Lower lobe of right lung (tissue), 2 donors: ENCODE data around the gene EIF4G1. TPM values are rescaled to one million over a fixed set of nuclear protein-coding genes. Genes with fewer than 3 reads are reported as not detected.
A peak's percentile ranks its signal among the peaks of the same experiment; 100 is the strongest.

Experiments used
- ATAC-seq, 2 donors: fragments of 200-7000 bp; cut with Tn5 transposase; one replicate each; pipeline ENCODE4 v1.9.1; 2020 to 2022; ENCODE audit warnings: mild to moderate bottlenecking in 2 of 2, moderate library complexity in 2 of 2
- DNase-seq: peaks from one replicate; pipeline ENCODE4 v3.0.0-alpha.2; 2020
- H3K27ac ChIP-seq: fragments of 200-600 bp; one replicate; pipeline ENCODE4 v1.8.0; 2022
- H3K27me3 ChIP-seq: fragments of 200-600 bp; one replicate; pipeline ENCODE4 v1.8.0; 2022; ENCODE audit warnings: low read depth
- H3K36me3 ChIP-seq: fragments of 200-600 bp; one replicate; pipeline ENCODE4 v1.8.0; 2022; ENCODE audit warnings: mild to moderate bottlenecking
- H3K4me1 ChIP-seq: fragments of 200-600 bp; one replicate; pipeline ENCODE4 v1.8.0; 2022
- H3K4me3 ChIP-seq: fragments of 200-600 bp; one replicate; pipeline ENCODE4 v1.8.0; 2022; ENCODE audit warnings: mild to moderate bottlenecking
- H3K9me3 ChIP-seq: fragments of 200-600 bp; one replicate; pipeline ENCODE4 v1.8.0; 2022
- intact Hi-C: fragments of 100-400 bp; cut with DNase I; formaldehyde crosslinking; loops from one replicate; pipeline ENCODE4 v1.11.0; 2022
- total RNA-seq: library from RNA; stranded (reverse); fragmentation: NEBNext Ultra II Directional; extraction: Animal tissue kit (Norgen Biotek cat#: 25700); gene quantifications from one replicate; pipeline ENCODE4 v1.2.1, GENCODE V29; 2021
- TF ChIP-seq, protein P1 (sequence below): fragments of 200-600 bp; IDR thresholded peaks from one replicate; pipeline ENCODE4 v1.8.0; 2022; ENCODE audit warnings: antibody characterized with exemption, mild to moderate bottlenecking
- donor health status: DM: no; HTN: yes; CAD: no; lungs with severe emphysema.

EIF4G1 gene
- total RNA-seq, 1 donor from 2014 or later, result 271 TPM

DNA sequence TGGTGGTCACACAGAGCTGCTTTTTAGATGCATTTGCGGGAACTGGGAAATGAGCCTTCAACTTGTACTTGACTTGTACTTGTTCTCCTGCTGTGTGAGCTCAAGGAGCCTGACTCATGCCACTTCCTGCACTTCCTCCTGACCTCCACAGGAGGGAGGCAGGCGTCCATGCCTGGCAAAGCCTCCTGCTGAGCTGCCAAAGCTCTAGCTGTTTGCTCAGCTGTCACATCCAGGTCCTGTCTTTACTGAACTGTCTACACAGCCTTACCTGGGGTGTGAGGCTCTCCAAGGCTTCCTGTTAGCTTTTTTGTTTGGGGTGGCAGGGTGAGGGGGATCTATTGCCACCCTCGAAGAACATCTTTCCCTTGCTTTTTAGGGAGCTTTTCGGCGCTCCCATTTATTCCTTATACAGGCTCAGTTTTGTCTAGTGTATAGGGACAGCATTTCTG, 57.2 kb downstream of the EIF4G1 start:
- intact Hi-C loops, result no loop called here
- DNase-seq (peak; percentile 83), ATAC-seq (peak; percentile 94 to 97)
- TF ChIP-seq, protein P1, sequence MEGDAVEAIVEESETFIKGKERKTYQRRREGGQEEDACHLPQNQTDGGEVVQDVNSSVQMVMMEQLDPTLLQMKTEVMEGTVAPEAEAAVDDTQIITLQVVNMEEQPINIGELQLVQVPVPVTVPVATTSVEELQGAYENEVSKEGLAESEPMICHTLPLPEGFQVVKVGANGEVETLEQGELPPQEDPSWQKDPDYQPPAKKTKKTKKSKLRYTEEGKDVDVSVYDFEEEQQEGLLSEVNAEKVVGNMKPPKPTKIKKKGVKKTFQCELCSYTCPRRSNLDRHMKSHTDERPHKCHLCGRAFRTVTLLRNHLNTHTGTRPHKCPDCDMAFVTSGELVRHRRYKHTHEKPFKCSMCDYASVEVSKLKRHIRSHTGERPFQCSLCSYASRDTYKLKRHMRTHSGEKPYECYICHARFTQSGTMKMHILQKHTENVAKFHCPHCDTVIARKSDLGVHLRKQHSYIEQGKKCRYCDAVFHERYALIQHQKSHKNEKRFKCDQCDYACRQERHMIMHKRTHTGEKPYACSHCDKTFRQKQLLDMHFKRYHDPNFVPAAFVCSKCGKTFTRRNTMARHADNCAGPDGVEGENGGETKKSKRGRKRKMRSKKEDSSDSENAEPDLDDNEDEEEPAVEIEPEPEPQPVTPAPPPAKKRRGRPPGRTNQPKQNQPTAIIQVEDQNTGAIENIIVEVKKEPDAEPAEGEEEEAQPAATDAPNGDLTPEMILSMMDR, result peak; percentile 96
- no peak overlapping the region for H3K4me3 ChIP-seq
- H3K27me3 ChIP-seq, result no peaks in the 10 kb centered on the region
- H3K4me1 ChIP-seq, result peaks cover 12% of the 10 kb centered on the region
- H3K36me3 ChIP-seq, result peaks cover 39% of the 10 kb centered on the region
- no peak overlapping the region for H3K27ac ChIP-seq
- H3K9me3 ChIP-seq, result no peaks in the 10 kb centered on the region

DNA sequence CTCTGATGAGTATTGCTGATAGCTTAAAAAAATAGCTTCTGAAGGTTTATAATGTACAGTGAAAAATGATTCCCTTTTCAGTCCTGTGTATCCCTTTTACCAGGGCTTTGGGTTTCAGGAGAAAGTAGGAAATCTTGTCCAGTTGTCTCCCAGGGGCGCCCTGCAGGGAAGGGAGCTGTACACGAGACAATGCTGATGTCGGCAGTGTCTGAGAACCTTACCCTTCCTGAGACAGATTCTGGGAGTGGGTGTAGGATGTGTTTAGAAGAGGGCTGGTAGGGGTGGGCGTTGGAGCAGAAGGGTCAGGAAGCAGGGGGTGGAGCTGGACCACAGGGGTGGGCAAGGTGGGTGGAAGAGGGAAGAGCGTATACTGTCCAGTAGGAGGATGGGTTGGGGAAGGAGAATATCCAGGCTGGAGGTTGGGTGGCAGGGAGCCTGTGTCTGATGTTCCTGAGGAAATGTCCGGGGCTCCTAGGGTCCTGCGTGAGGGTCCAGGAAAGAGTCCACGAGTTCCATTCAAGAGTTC, 58.0 kb downstream of the EIF4G1 start:
- Histone ChIP-seq H3K27me3 (no peaks in the 10 kb centered on the region), H3K27ac (no peak overlapping the region), H3K4me1 (peaks cover 12% of the 10 kb centered on the region), H3K9me3 (no peaks in the 10 kb centered on the region), H3K36me3 (peaks cover 32% of the 10 kb centered on the region), H3K4me3 (no peak overlapping the region)
- TF ChIP-seq, protein P1, result no peak
- ATAC-seq (no peak), DNase-seq (no peak)
- intact Hi-C loops, result no loop called here

DNA sequence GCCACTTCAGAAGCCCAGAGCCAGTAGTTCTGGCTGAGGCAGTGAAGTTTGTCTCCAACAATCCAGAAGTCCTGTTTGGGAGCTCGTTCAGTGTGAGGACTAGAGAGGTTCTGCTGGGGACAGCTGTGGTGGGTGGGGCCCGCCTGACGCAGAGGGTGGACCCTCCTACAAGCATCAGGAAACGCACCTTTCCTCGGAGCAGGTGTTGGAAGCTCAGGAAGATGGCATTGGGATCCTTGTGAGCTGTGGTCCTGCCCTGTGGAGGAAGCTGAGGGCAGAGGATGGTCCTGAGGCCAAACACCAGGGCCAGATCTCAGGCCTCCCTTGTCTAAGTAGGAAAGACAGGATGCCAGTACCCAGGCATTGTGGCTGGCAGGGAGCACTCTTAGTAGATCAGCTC, 58.5 kb downstream of the EIF4G1 start:
- peaks cover under 1% of the 10 kb centered on the region for H3K27me3 ChIP-seq
- intact Hi-C loops, result no loop called here
- TF ChIP-seq, protein P1, result no peak
- H3K4me3 ChIP-seq, result no peak overlapping the region
- H3K36me3 ChIP-seq, result peaks cover 28% of the 10 kb centered on the region
- H3K4me1 ChIP-seq, result peaks cover 15% of the 10 kb centered on the region
- ATAC-seq (no peak), DNase-seq (no peak)
- no peaks in the 10 kb centered on the region for H3K9me3 ChIP-seq
- H3K27ac ChIP-seq, result no peak overlapping the region

DNA sequence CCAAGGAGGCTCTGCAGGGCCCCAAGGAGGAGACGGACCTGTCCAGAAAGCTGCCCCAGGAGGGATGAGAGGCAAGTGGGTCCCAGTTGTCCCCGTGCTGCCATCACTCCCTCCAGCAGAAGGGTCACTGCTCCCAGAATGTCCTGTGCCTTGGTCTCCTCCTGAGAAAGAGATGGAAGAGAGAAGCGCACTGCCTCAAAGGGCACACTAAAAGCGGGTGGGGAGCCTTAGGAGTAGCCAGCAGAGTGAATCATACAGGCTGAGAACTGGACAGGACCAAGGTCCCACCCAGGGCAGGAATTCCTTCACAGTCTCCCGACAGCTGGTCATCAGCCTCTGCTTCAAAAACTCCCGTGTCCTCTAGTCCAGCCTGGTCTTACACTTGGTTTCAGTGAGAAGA, 59.0 kb downstream of the EIF4G1 start:
- Histone ChIP-seq H3K4me3 (no peak overlapping the region), H3K27ac (no peak overlapping the region), H3K36me3 (peaks cover 22% of the 10 kb centered on the region), H3K27me3 (peaks cover 5% of the 10 kb centered on the region), H3K4me1 (peaks cover 14% of the 10 kb centered on the region), H3K9me3 (no peaks in the 10 kb centered on the region)
- TF ChIP-seq, protein P1, result no peak
- ATAC-seq (no peak), DNase-seq (no peak)
- intact Hi-C loops, result no loop called here

DNA sequence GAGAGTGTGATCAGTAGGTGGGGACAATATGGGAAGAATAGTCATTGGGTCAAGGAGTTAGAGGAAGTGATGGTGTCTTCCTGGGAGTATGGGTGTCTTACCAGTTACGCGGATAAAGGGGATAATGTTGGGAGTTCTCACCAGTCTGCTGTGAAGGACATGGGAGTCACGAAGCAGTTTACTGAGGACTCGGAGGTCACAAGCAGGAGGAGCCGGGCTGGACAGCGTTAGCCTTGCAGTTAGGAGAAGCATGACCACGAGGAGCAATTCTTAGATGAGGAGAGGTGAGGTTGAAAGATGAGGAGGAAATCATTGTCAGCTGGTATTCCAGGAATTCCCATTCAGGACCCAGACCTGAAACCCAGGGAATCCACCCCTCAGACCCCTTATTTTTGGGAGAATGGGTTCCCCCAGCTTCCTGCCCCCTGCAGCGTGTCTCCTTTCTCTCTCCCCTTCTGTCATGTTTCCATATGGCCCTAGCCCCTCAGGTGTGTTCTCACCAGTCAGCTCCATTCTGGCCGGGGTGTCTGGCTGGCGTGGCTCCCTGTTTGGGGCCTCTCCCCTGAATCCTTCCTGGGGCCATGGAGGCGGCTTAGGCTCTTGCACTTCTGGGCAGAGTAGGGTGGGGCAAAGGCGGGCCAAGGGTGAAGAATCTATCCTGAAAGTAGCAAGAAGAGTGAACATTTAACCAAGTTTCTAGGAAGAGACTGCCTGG, 61.5 kb downstream of the EIF4G1 start:
- peaks cover 16% of the 10 kb centered on the region for H3K27me3 ChIP-seq
- DNase-seq (no peak), ATAC-seq (no peak)

More for the DNA sequence above, 61.5 kb downstream of the EIF4G1 start:
- no peak overlapping the region for H3K27ac ChIP-seq
- no peaks in the 10 kb centered on the region for H3K36me3 ChIP-seq
- TF ChIP-seq, protein P1, result no peak
- intact Hi-C loops, result no loop called here
- peaks cover 10% of the 10 kb centered on the region for H3K4me1 ChIP-seq
- no peak overlapping the region for H3K4me3 ChIP-seq
- no peaks in the 10 kb centered on the region for H3K9me3 ChIP-seq
